IPS-15b (cell line): ENCODE measurements around the gene TAF11L12.
"Not testable (repeated sequence)": the region's sequence is repeated elsewhere in the genome, so short reads cannot be mapped to it uniquely, and the experiment has no call there.

ENCODE experiments used
- H3K27me3 ChIP-seq: one replicate; pipeline ENCODE4 v1.6.1; 2013; ENCODE audit warnings: low read length; ENCODE audit not compliant: control insufficient read depth, insufficient read depth
- H3K36me3 ChIP-seq: one replicate; pipeline ENCODE4 v1.6.1; 2013; ENCODE audit warnings: low read length; ENCODE audit not compliant: control insufficient read depth, insufficient read depth
- H3K4me1 ChIP-seq: one replicate; pipeline ENCODE4 v1.6.1; 2013; ENCODE audit warnings: mild to moderate bottlenecking, low read length; ENCODE audit not compliant: control insufficient read depth, insufficient read depth
- H3K4me3 ChIP-seq: one replicate; pipeline ENCODE4 v1.5.1; 2013; ENCODE audit warnings: low read depth, low read length
- H3K9ac ChIP-seq: one replicate; pipeline ENCODE4 v1.6.1; 2013; ENCODE audit warnings: low read depth, mild to moderate bottlenecking, low read length
- H3K9me3 ChIP-seq: one replicate; pipeline ENCODE4 v1.6.1; 2013; ENCODE audit warnings: mild to moderate bottlenecking, low read length; ENCODE audit not compliant: control insufficient read depth, insufficient read depth

TAF11L12 gene

GRCh38 chr5:17631788-17632187 lies 21.6 kb downstream of the TAF11L12 start, which contains the start of gene TAF11L13:
Gene TAF11L13 (plus strand): TSS chr5:17632088.
- H3K36me3 ChIP-seq, H3K4me3 ChIP-seq, H3K9ac ChIP-seq, H3K27me3 ChIP-seq, H3K4me1 ChIP-seq, H3K9me3 ChIP-seq: not testable (repeated sequence)

GRCh38 chr5:17634160-17634559 lies 24.0 kb downstream of the TAF11L12 start, which contains the start of gene TAF11L14:
Gene TAF11L14 (plus strand): TSS chr5:17634460.
- Histone ChIP-seq H3K27me3 (no peaks in the 10 kb centered on the region), H3K4me1 (no peaks in the 10 kb centered on the region), H3K36me3 (no peaks in the 10 kb centered on the region), H3K4me3 (no peak within 1 kb of the TSS), H3K9me3 (no peaks in the 10 kb centered on the region), H3K9ac (no peak within 1 kb of the TSS)

- not testable (repeated sequence) for H3K4me3 ChIP-seq, H3K9me3 ChIP-seq, H3K27me3 ChIP-seq, H3K4me1 ChIP-seq, H3K36me3 ChIP-seq, H3K9ac ChIP-seq
Measured at GRCh38 chr5:17649232-17649631, 39.0 kb downstream of the TAF11L12 start.

- not testable (repeated sequence) for H3K4me3 ChIP-seq, H3K36me3 ChIP-seq, H3K9me3 ChIP-seq, H3K27me3 ChIP-seq, H3K9ac ChIP-seq, H3K4me1 ChIP-seq
Measured at GRCh38 chr5:17655201-17655759, 45.1 kb downstream of the TAF11L12 start.

- Histone ChIP-seq H3K36me3 (no peaks in the 10 kb centered on the region), H3K4me3 (no peak overlapping the region), H3K27me3 (no peaks in the 10 kb centered on the region), H3K9ac (no peak overlapping the region), H3K4me1 (no peaks in the 10 kb centered on the region), H3K9me3 (no peaks in the 10 kb centered on the region)
Measured at GRCh38 chr5:17655921-17656320, 45.7 kb downstream of the TAF11L12 start.
